Neural cell (in vitro differentiated cells): ENCODE results near the gene BROX. TPM values are rescaled to one million over a fixed set of nuclear protein-coding genes. Genes with fewer than 3 reads are reported as not detected.
"Not testable (repeated sequence)": the region's sequence is repeated elsewhere in the genome, so short reads cannot be mapped to it uniquely, and the experiment has no call there.

Source experiments
- H2AFZ ChIP-seq: fragments of 200-600, 300-800 bp; sonication (generic), shearing (Covaris generic); 2 replicates; pipeline ENCODE4 v1.6.0; 2014; ENCODE audit warnings: low read depth, mild to moderate bottlenecking, antibody characterized with exemption, low read length, moderate library complexity
- H3F3A ChIP-seq: fragments of 200-600 bp; shearing (Covaris generic); 2 replicates; pipeline ENCODE4 v1.6.1; 2016; ENCODE audit warnings: mild to moderate bottlenecking, moderate library complexity, mixed read lengths, antibody characterized with exemption, low read length; ENCODE audit not compliant: insufficient read depth, poor library complexity, severe bottlenecking
- H3K27ac ChIP-seq: fragments of 200-600, 300-800 bp; sonication (generic), shearing (Covaris generic); 2 replicates; pipeline ENCODE4 v1.5.1; 2014; ENCODE audit warnings: mild to moderate bottlenecking, low read length, moderate library complexity
- H3K27me3 ChIP-seq: fragments of 300-800, 200-600 bp; sonication (generic), shearing (Covaris generic); 2 replicates; pipeline ENCODE4 v1.6.0; 2014; ENCODE audit warnings: mild to moderate bottlenecking, low read depth, low read length, moderate library complexity; ENCODE audit not compliant: insufficient read depth
- H3K36me3 ChIP-seq: fragments of 300-800, 200-600 bp; sonication (generic), shearing (Covaris generic); 2 replicates; pipeline ENCODE4 v1.5.1; 2014; ENCODE audit warnings: mild to moderate bottlenecking, antibody characterized with exemption, low read length, moderate library complexity; ENCODE audit not compliant: insufficient read depth
- H3K4me2 ChIP-seq: fragments of 300-800, 200-600 bp; sonication (generic), shearing (Covaris generic); 2 replicates; pipeline ENCODE4 v1.6.0; 2014; ENCODE audit warnings: mild to moderate bottlenecking, low read length
- H3K4me3 ChIP-seq: fragments of 300-800, 200-600 bp; sonication (generic), shearing (Covaris generic); 2 replicates; pipeline ENCODE4 v1.5.1; 2014; ENCODE audit warnings: mild to moderate bottlenecking, low read length, moderate library complexity
- H3K79me2 ChIP-seq: fragments of 200-600 bp; shearing (Covaris generic); replicated peaks from 2 replicates; pipeline ENCODE4 v1.6.0; 2014; ENCODE audit warnings: mild to moderate bottlenecking, low read length, moderate library complexity; ENCODE audit not compliant: insufficient read depth
- H3K9ac ChIP-seq: fragments of 300-800, 200-600 bp; sonication (generic), shearing (Covaris generic); 2 replicates; pipeline ENCODE4 v1.6.1; 2016; ENCODE audit warnings: mild to moderate bottlenecking, low read length, mixed read lengths
- H3K9me2 ChIP-seq: fragments of 200-600 bp; shearing (Covaris generic); 2 replicates; pipeline ENCODE4 v1.6.1; 2016; ENCODE audit warnings: mild to moderate bottlenecking, low read length, mixed read lengths; ENCODE audit not compliant: insufficient read depth
- H3K9me3 ChIP-seq: fragments of 200-600, 300-800 bp; sonication (generic), shearing (Covaris generic); 2 replicates; pipeline ENCODE4 v1.6.1; 2016; ENCODE audit warnings: mild to moderate bottlenecking, mixed run types, low read length, moderate library complexity, mixed read lengths
- H4K20me1 ChIP-seq: fragments of 200-600 bp; shearing (Covaris generic); 2 replicates; pipeline ENCODE4 v1.6.1; 2016; ENCODE audit warnings: mild to moderate bottlenecking, mixed run types; ENCODE audit not compliant: insufficient read depth
- CTCF ChIP-seq: fragments of 450-650 bp; IDR thresholded peaks from 2 replicates; pipeline ENCODE4 v1.5.1; 2014; ENCODE audit warnings: antibody characterized with exemption, mild to moderate bottlenecking, moderate library complexity; ENCODE audit not compliant: poor library complexity, severe bottlenecking
- EP300 ChIP-seq: fragments of 450-650 bp; conservative IDR thresholded peaks from 2 replicates; pipeline ENCODE4 v1.6.1; 2014; ENCODE audit warnings: antibody characterized with exemption, mild to moderate bottlenecking, moderate library complexity; ENCODE audit not compliant: poor library complexity, severe bottlenecking
- POLR2AphosphoS5 ChIP-seq: IDR thresholded peaks from 2 replicates; pipeline ENCODE4 v1.6.1; 2012
- RAD21 ChIP-seq: fragments of 450-650 bp; conservative IDR thresholded peaks from 2 replicates; pipeline ENCODE4 v1.6.1; 2014; ENCODE audit warnings: antibody characterized with exemption, mild to moderate bottlenecking, moderate library complexity
- REST ChIP-seq: IDR thresholded peaks from 2 replicates; pipeline ENCODE4 v1.6.1; 2012; ENCODE audit warnings: borderline replicate concordance
- SMC3 ChIP-seq: fragments of 450-650 bp; conservative IDR thresholded peaks from 2 replicates; pipeline ENCODE4 v1.6.1; 2014; ENCODE audit warnings: antibody characterized with exemption, mild to moderate bottlenecking, moderate library complexity; ENCODE audit not compliant: poor library complexity
- TAF1 ChIP-seq: IDR thresholded peaks from 2 replicates; pipeline ENCODE4 v1.6.1; 2012; ENCODE audit warnings: low read depth
- polyA plus RNA-seq: library from polyadenylated mRNA; depleted of rRNA; stranded (reverse); fragments of >200 nt; gene quantifications from 2 replicates; pipeline ENCODE4 v1.2.3, GENCODE V29; 2014

Gene BROX
- polyA plus RNA-seq, 1 donor from 2014 or later, result 22.6 TPM

DNA sequence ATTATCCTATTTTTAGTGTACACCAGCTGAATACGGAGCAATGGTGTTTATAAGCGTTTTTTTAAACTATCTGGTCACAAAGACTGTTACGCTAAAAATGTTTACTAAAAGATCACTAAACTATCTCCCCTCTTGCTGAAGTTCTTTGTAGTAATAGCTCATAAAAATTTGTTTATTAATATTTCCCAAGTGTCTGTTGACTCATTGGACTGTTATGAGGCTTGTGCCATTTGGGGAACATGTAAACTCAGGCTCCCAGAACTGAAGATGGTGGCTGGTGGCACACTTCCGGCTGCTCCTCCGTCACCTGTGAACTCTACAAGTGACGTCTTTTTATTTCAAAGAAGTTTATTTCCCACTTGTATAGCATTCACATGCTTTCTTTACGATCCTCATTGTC, 46.4 kb upstream of the BROX start:
- Histone ChIP-seq H3K9ac (no peak overlapping the region), H3K9me2 (no peaks in the 10 kb centered on the region), H3K27me3 (no peaks in the 10 kb centered on the region), H2AFZ (no peak overlapping the region), H3F3A (no peaks in the 10 kb centered on the region), H3K36me3 (peaks cover 11% of the 10 kb centered on the region), H3K4me3 (no peak overlapping the region), H3K79me2 (no peaks in the 10 kb centered on the region), H3K9me3 (no peaks in the 10 kb centered on the region), H4K20me1 (no peaks in the 10 kb centered on the region), H3K27ac (no peak overlapping the region), H3K4me2 (no peak overlapping the region)
- TF ChIP-seq CTCF (no peak), RAD21 (no peak), TAF1 (no peak), EP300 (no peak), SMC3 (no peak), REST (no peak), POLR2AphosphoS5 (no peak)

DNA sequence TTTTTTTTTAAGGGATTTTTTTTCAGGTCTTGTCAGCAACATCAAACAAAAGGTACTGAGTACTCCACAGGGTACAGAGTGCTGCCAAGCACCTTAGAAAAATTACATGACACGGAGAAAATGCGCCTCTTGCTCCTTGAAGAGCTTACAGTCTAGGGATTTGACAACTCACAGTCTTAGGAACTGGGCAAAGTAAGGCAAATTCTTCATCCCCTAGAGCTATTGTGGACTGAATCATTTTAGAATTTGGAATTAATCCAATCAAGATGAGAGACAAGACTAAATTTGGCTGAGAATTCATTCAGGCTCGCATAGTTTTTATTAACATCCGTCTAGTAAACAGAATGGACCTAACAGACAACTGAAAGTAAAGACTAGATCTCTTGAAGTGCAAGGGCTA, 44.2 kb upstream of the BROX start:
- not testable (repeated sequence) for H3K9me2 ChIP-seq, H4K20me1 ChIP-seq, H3K9ac ChIP-seq, H3K4me2 ChIP-seq, H3K4me3 ChIP-seq, H3K9me3 ChIP-seq, H2AFZ ChIP-seq, H3K79me2 ChIP-seq, H3F3A ChIP-seq, H3K36me3 ChIP-seq, H3K27me3 ChIP-seq, H3K27ac ChIP-seq

GRCh38 chr1:222669107-222669506, 43.3 kb upstream of the BROX start:
- not testable (repeated sequence) for H3K4me2 ChIP-seq, H3K9me3 ChIP-seq, H3K27ac ChIP-seq, H3K9ac ChIP-seq, H4K20me1 ChIP-seq, H3K27me3 ChIP-seq, H2AFZ ChIP-seq, H3K9me2 ChIP-seq, H3K79me2 ChIP-seq, H3K4me3 ChIP-seq, H3F3A ChIP-seq, H3K36me3 ChIP-seq
